HUES48 (cell line): ENCODE results near the gene EMC6.

Source experiments
- H3K27ac ChIP-seq: one replicate; pipeline ENCODE4 v1.7.0; 2013; ENCODE audit warnings: low read depth, low read length, inconsistent platforms
- H3K27me3 ChIP-seq: 2 replicates; pipeline ENCODE4 v1.6.1; 2013; ENCODE audit warnings: mild to moderate bottlenecking, low read length; ENCODE audit not compliant: control insufficient read depth, insufficient read depth
- H3K36me3 ChIP-seq: 2 replicates; pipeline ENCODE4 v1.6.1; 2013; ENCODE audit warnings: low read length; ENCODE audit not compliant: control insufficient read depth, insufficient read depth
- H3K4me1 ChIP-seq: 2 replicates; pipeline ENCODE4 v1.6.1; 2013; ENCODE audit warnings: mild to moderate bottlenecking, low read length; ENCODE audit not compliant: control insufficient read depth, insufficient read depth
- H3K4me3 ChIP-seq: 2 replicates; pipeline ENCODE4 v1.5.1; 2013; ENCODE audit warnings: mild to moderate bottlenecking, low read depth, low read length
- H3K9ac ChIP-seq: 2 replicates; pipeline ENCODE4 v1.6.1; 2013; ENCODE audit warnings: mild to moderate bottlenecking, low read depth, low read length, moderate library complexity
- H3K9me3 ChIP-seq: 2 replicates; pipeline ENCODE4 v1.6.1; 2013; ENCODE audit warnings: low read length; ENCODE audit not compliant: control insufficient read depth, insufficient read depth

The EMC6 gene

DNA sequence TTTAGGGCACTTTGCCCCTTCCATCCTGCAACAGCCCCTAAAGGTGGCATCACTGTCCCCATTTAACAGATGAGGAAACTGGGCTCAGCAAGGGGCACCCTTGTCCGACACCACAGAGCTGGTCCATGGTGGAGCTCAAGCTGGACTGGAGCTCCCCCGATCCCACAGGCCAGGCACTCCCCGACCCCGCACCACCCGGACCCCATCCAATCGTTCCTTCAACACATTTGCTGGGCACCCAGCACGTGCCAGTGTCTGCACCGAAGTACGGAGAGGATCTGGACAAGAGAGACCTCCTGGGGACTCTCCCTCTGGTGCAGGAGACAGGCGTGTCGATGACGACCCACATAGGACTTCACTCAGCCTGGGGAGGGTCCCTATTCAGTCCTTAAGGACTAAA, 13.4 kb downstream of the EMC6 start:
- H3K9ac ChIP-seq: no peak overlapping the region
- H3K9me3 ChIP-seq: no peaks in the 10 kb centered on the region
- H3K27ac ChIP-seq: no peak overlapping the region
- H3K4me3 ChIP-seq: no peak overlapping the region
- H3K27me3 ChIP-seq: no peaks in the 10 kb centered on the region
- H3K36me3 ChIP-seq: no peaks in the 10 kb centered on the region
- H3K4me1 ChIP-seq: peaks cover 5% of the 10 kb centered on the region; the same call in 1 of the 2 replicates

DNA sequence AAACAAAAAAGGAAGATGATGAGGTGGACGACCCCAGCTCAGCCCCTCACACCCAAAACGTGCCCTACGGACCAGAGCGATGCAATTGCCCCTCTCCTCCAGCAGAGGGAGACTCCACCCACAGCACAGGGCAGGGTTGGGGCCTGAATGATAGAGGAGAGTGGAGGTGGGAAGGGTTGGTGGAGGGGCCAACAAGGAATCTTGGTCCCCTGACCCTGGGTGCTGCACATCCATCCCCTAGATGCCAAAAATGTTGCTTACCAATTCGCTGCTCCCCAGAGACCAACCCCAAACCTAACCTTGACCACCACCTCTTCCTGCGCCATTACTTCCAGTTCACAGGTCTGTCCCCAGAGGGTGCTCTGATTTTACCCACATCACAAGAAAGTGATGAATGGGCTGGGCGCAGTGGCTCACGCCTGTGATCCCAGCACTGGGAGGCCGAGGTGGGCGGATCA, 14.5 kb downstream of the EMC6 start:
- 0 out of 2 replicates have a peak, but pooled peaks cover 5% of the 10 kb centered on the region for H3K4me1 ChIP-seq
- H3K36me3 ChIP-seq: no peaks in the 10 kb centered on the region
- no peak overlapping the region for H3K4me3 ChIP-seq
- H3K27ac ChIP-seq: no peak overlapping the region
- H3K9me3 ChIP-seq: no peaks in the 10 kb centered on the region
- H3K27me3 ChIP-seq: no peaks in the 10 kb centered on the region
- no peak overlapping the region for H3K9ac ChIP-seq

DNA sequence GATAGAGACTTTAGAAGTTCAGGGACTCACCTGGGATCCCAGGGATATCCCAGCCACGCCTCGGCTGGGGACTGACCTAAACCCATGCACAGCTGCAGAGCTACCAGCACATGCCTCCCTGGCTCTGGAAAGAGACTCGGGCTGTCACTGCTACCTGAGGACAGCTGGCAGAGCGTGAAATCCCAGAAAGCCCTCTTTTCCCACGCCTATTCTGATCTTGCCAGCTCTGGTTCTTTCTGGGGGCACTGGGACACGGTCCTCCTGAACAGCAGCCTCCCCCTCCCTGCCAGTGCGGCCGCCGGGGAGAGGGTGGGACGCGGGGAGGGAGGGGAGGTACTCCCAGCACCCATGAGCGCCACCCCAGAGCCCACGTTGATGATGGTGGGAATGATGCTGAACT, 16.6 kb downstream of the EMC6 start:
- Histone ChIP-seq H3K9me3 (no peaks in the 10 kb centered on the region), H3K4me1 (no peaks in the 10 kb centered on the region), H3K27me3 (no peaks in the 10 kb centered on the region), H3K4me3 (no peak overlapping the region), H3K36me3 (no peaks in the 10 kb centered on the region), H3K9ac (no peak overlapping the region), H3K27ac (no peak overlapping the region)

DNA sequence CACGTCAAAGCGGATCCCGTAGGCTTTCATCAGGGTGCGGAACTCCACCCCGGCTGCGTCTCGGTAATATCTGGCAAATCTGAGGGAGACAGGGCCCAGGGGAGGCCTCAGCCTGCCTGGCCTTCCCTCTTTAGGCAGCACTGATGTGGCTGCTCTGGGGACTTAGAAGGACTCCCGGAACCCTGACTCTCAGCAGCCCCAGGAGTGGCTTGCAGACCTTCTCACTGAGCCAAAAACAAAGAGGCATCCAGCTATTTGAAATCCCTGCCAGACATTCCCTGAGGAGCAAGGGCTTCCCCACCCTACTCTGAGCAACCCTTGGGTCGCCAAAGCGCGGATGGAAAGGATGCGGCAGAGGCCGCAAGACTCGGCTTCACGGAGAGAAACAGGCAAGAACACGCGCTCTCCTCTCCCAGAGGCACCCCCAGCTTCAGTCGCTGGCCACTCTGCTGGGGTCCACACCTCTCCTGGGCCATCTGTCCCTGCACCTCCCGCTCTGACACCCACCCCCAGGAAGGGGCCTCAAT, 19.5 kb downstream of the EMC6 start:
- Histone ChIP-seq H3K4me3 (no peak overlapping the region), H3K36me3 (no peaks in the 10 kb centered on the region), H3K27me3 (no peaks in the 10 kb centered on the region), H3K27ac (peak overlapping the region; percentile 18), H3K9me3 (no peaks in the 10 kb centered on the region), H3K4me1 (no peaks in the 10 kb centered on the region), H3K9ac (no peak overlapping the region)

DNA sequence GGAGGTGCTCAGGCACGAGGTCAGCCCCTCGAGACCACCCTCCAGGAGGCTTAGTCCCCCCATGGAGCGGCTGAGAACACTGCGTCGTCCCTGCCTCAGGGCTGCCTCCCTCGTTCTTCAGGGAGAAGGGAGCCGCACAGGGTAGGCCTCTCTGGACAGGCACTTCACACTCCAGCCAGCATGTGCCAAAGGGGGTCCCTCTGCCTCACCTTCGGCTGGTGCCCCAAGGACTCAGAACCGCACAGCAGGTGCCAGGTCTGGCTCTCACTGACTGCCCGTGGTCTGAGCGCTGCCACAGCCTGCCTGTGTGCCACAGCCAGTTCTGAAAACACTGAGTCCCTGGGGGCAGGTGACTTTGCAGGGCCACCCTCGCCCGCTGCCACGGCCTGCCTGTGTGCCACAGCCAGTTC, 20.2 kb downstream of the EMC6 start:
- Histone ChIP-seq H3K4me1 (no peaks in the 10 kb centered on the region), H3K36me3 (no peaks in the 10 kb centered on the region), H3K9me3 (no peaks in the 10 kb centered on the region), H3K27ac (no peak overlapping the region), H3K27me3 (no peaks in the 10 kb centered on the region), H3K4me3 (no peak overlapping the region), H3K9ac (no peak overlapping the region)

DNA sequence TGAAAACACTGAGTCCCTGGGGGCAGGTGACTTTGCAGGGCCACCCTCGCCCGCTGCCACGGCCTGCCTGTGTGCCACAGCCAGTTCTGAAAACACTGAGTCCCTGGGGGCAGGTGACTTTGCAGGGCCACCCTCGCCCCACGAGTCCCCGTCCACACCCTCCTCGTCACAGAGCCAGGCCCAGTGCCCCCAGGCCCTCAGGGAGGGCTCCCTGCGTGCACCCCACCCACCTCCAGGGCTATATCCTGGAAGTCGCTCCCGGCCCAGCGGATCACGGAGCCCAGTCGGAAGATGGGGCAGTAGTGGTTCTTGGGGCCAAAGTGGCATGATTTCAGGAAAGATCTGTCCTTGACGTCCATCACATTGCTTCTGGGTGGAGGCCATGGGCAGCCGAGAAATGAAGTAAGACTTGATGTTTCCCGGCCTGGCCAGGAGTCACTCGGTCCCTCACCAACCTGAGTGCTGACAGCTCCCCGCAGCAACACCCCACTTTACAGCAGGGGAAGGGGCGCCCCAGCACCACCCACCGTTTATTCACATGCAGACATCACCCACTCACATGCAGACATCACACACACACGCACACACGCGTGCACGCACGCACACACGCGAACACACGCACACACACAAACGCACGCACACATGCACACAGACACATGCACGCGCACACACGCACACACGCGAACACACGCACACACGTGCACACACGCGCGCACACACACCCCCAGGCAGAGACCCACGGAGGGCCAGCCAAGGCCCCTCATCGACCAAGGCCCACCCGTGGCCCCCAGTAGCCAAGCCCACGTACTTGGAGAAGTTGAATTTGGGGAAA, 20.9 kb downstream of the EMC6 start:
- H3K27ac ChIP-seq: no peak overlapping the region
- no peak overlapping the region for H3K4me3 ChIP-seq
- H3K9me3 ChIP-seq: no peaks in the 10 kb centered on the region

DNA sequence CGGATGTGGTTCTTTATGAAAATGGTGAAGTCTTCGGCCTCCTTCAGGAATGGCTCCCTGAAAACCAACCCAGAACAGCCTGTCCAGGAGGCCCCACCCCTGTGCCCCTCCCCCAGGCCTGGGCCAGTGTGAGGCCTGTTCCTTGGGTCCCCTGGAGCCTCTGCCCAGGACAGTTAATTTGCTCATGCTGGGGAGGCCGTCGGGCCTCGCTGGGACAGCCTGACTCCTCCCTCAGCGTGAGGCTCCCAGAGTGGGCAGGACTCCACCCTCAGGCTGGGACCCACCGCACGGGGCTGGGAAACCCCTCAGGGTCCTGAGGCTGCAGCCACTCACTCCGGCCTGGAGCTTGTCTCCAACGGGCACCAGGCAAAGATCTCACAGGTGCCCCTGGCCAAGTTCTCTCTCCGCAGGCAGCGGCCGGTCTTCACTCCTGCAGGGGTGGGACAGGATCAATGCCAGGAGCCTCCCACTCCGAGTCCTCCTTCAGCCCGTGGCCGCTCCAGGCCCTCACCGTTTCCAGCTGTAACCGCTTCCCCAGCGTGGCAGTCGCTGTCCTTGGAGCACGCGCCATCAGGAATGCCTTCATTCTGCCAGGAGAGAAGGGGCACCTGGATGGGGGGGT, 21.6 kb downstream of the EMC6 start:
- Histone ChIP-seq H3K4me3 (no peak overlapping the region), H3K36me3 (no peaks in the 10 kb centered on the region), H3K9ac (no peak overlapping the region), H3K4me1 (no peaks in the 10 kb centered on the region), H3K27ac (no peak overlapping the region), H3K27me3 (peaks cover 9% of the 10 kb centered on the region), H3K9me3 (no peaks in the 10 kb centered on the region)

More for the DNA sequence above, 20.9 kb downstream of the EMC6 start:
- Histone ChIP-seq H3K27me3 (0 out of 2 replicates have a peak, but pooled peaks cover 2% of the 10 kb centered on the region), H3K4me1 (no peaks in the 10 kb centered on the region), H3K9ac (no peak overlapping the region), H3K36me3 (no peaks in the 10 kb centered on the region)

DNA sequence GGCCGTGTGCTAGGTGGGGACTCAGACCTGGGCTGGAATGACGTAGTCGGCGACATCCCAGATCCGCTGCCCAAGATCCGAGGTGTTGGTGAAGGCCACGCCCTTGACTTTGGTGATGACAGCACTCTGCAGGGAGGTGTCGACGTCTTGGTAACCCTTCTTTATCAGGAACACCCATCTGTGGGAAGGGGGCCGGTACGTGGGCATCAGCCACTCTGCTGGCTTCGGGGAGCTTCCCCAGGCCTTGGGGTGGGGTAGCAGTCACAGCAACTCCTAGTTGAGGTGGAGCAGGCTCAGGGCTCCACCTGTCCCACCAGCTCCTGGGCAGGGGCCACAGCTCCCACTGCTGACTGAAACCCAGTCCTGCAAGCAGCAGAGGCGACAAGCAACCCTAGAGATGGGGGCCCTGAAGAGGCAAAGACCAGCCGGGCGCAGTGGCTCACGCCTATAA, 23.0 kb downstream of the EMC6 start:
- Histone ChIP-seq H3K9ac (no peak overlapping the region), H3K9me3 (no peaks in the 10 kb centered on the region), H3K4me3 (no peak overlapping the region), H3K4me1 (peaks cover 3% of the 10 kb centered on the region; the same call in 1 of the 2 replicates), H3K27me3 (peaks cover 24% of the 10 kb centered on the region), H3K27ac (no peak overlapping the region), H3K36me3 (no peaks in the 10 kb centered on the region)

DNA sequence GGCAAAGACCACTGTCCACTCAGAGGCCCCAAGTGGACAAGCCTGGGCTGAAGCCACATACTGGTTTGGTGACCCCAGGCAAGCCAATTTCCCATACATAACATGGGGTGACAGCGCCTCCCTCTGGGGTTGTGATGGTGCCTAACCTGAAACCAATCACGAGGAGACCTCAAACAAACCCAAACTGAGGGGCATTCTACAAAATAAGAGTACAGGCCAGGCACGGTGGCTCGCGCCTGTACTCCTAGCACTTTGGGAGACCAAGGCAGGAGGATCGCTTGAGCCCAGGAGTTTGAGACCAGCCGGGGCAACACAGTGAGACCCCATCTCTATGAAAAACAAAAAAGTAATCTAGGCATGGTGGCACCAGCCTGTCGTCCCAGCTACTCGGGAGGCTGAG, 23.7 kb downstream of the EMC6 start:
- Histone ChIP-seq H3K4me3 (no peak overlapping the region), H3K36me3 (no peaks in the 10 kb centered on the region), H3K27me3 (peaks cover 29% of the 10 kb centered on the region), H3K9ac (no peak overlapping the region), H3K27ac (no peak overlapping the region), H3K4me1 (peaks cover 3% of the 10 kb centered on the region; the same call in 1 of the 2 replicates), H3K9me3 (no peaks in the 10 kb centered on the region)

DNA sequence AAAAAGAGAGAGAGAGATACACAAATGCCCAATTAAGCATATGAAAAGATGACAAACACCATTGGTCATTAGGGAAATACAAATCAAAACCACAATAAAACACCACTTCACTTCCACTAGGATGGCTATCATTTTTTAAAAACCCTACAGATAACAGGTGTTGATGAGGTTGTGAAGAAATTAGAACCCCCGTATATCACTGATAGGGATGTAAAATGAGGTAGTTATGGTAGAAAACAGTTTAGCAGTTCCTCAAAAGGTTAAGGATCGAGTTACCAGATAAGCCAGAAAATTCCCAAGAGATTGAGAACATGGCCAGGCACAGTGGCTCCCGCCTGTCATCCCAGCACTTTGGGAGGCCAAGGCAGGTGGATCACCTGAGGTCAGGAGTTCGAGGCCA, 24.5 kb downstream of the EMC6 start:
- Histone ChIP-seq H3K27ac (no peak overlapping the region), H3K36me3 (no peaks in the 10 kb centered on the region), H3K9me3 (no peaks in the 10 kb centered on the region), H3K9ac (no peak overlapping the region), H3K4me3 (no peak overlapping the region), H3K4me1 (peaks cover 3% of the 10 kb centered on the region; the same call in 1 of the 2 replicates), H3K27me3 (peaks cover 31% of the 10 kb centered on the region)

DNA sequence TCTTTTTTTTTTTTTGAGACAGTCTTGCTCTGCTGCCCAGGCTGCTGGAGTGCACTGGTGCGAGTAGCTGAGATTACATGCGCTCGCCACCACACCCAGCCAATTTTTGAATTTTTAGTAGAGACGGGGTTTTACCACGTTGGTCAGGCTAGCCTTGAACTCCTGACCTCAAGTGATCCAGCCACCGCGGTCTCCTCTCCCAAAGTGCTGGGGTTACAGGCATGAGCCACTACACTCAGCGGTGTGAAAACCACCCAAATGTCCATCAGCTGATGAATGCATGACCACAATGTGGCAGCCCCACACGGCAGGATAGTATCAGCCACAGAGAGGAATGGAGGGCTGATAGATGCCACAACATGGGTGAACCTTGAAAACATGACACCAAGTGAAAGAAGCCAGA, 25.2 kb downstream of the EMC6 start:
- Histone ChIP-seq H3K27me3 (peaks cover 31% of the 10 kb centered on the region), H3K4me3 (no peak overlapping the region), H3K9me3 (no peaks in the 10 kb centered on the region), H3K4me1 (peaks cover 3% of the 10 kb centered on the region; the same call in 1 of the 2 replicates), H3K27ac (no peak overlapping the region), H3K36me3 (no peaks in the 10 kb centered on the region), H3K9ac (no peak overlapping the region)
